GM21515 (cell line): Measurements from ENCODE around the gene PRKCB.
"Not testable (repeated sequence)": the region's sequence is repeated elsewhere in the genome, so short reads cannot be mapped to it uniquely, and the experiment has no call there.

Source experiments
- ATAC-seq: cut with Tn5 transposase; IDR thresholded peaks from one replicate; pipeline ENCODE4 v1.9.1; 2021; ENCODE audit not compliant: unreplicated experiment

PRKCB gene

GRCh38 chr16:23901178-23902033, 65.6 kb downstream of the PRKCB start:
- no peak for ATAC-seq

GRCh38 chr16:23902034-23902747, 66.4 kb downstream of the PRKCB start:
- no peak for ATAC-seq

- no peak for ATAC-seq
These were observed 67.1 kb downstream of the PRKCB start for GRCh38 chr16:23902748-23903414.

- no peak for ATAC-seq
These were observed 69.2 kb downstream of the PRKCB start for GRCh38 chr16:23905027-23905426.

GRCh38 chr16:23907457-23907902, 71.7 kb downstream of the PRKCB start:
- ATAC-seq: no peak

GRCh38 chr16:23907903-23908302, 72.1 kb downstream of the PRKCB start:
- no peak for ATAC-seq

- ATAC-seq: no peak
These were observed 73.0 kb downstream of the PRKCB start for GRCh38 chr16:23908790-23909189.

GRCh38 chr16:23909792-23910418, 74.1 kb downstream of the PRKCB start:
- ATAC-seq: no peak

- no peak for ATAC-seq
These were observed 79.3 kb downstream of the PRKCB start for GRCh38 chr16:23914946-23915530.

GRCh38 chr16:23916552-23916951, 80.8 kb downstream of the PRKCB start:
- ATAC-seq: not testable (repeated sequence)

GRCh38 chr16:23917621-23918020, 81.8 kb downstream of the PRKCB start:
- ATAC-seq: no peak

GRCh38 chr16:23920446-23920845, 84.7 kb downstream of the PRKCB start:
- no peak for ATAC-seq

GRCh38 chr16:23920899-23921298, 85.1 kb downstream of the PRKCB start:
- no peak for ATAC-seq

- ATAC-seq: no peak
These were observed 86.6 kb downstream of the PRKCB start for GRCh38 chr16:23922406-23922805.

GRCh38 chr16:23924128-23924527, 88.3 kb downstream of the PRKCB start:
- no peak for ATAC-seq

GRCh38 chr16:23927796-23928195, 92.0 kb downstream of the PRKCB start:
- no peak for ATAC-seq

- no peak for ATAC-seq
These were observed 93.5 kb downstream of the PRKCB start for GRCh38 chr16:23929237-23929636.

- ATAC-seq: no peak
These were observed 94.1 kb downstream of the PRKCB start for GRCh38 chr16:23929856-23930255.

GRCh38 chr16:23930791-23931190, 95.0 kb downstream of the PRKCB start:
- no peak for ATAC-seq

- ATAC-seq: no peak
These were observed 95.4 kb downstream of the PRKCB start for GRCh38 chr16:23931199-23931598.

GRCh38 chr16:23933650-23934049, 97.9 kb downstream of the PRKCB start:
- ATAC-seq: not testable (repeated sequence)
